GM21381 (cell line): ENCODE measurements around the gene VMAC.
"Not testable (repeated sequence)": the region's sequence is repeated elsewhere in the genome, so short reads cannot be mapped to it uniquely, and the experiment has no call there.

ENCODE experiments used
- ATAC-seq: cut with Tn5 transposase; IDR thresholded peaks from one replicate; pipeline ENCODE4 v1.9.1; 2021; ENCODE audit warnings: mild to moderate bottlenecking, moderate library complexity; ENCODE audit not compliant: unreplicated experiment

The VMAC gene

GRCh38 chr19:5883157-5883873 is 21.4 kb upstream of the VMAC start:
- not testable (repeated sequence) for ATAC-seq

GRCh38 chr19:5884065-5884811 is 20.4 kb upstream of the VMAC start:
- ATAC-seq, result not testable (repeated sequence)

- ATAC-seq, result no peak
These were observed 15.2 kb upstream of the VMAC start for GRCh38 chr19:5889288-5889971.

- ATAC-seq, result no peak
These were observed 14.6 kb upstream of the VMAC start for GRCh38 chr19:5890099-5890498.

GRCh38 chr19:5891572-5891937 is 13.1 kb upstream of the VMAC start:
- no peak for ATAC-seq

GRCh38 chr19:5891938-5892771 is 12.5 kb upstream of the VMAC start:
- no peak for ATAC-seq

- ATAC-seq, result no peak
These were observed 11.8 kb upstream of the VMAC start for GRCh38 chr19:5892772-5893275.

- no peak for ATAC-seq
These were observed 11.3 kb upstream of the VMAC start for GRCh38 chr19:5893296-5893903.

- ATAC-seq, result no peak
These were observed 10.6 kb upstream of the VMAC start for GRCh38 chr19:5893907-5894703.

GRCh38 chr19:5894704-5895349 is 9.8 kb upstream of the VMAC start:
- ATAC-seq, result no peak

GRCh38 chr19:5895409-5895808 is 9.3 kb upstream of the VMAC start:
- no peak for ATAC-seq

- no peak for ATAC-seq
These were observed 8.8 kb upstream of the VMAC start for GRCh38 chr19:5895890-5896289.

- ATAC-seq, result no peak
These were observed 8.2 kb upstream of the VMAC start for GRCh38 chr19:5896365-5897076.

- ATAC-seq, result no peak
These were observed 7.3 kb upstream of the VMAC start for GRCh38 chr19:5897189-5897969.

GRCh38 chr19:5899728-5900526 is 4.7 kb upstream of the VMAC start:
- no peak for ATAC-seq

GRCh38 chr19:5900976-5901375 is 3.7 kb upstream of the VMAC start:
- no peak for ATAC-seq

- ATAC-seq, result no peak
These were observed 1.5 kb upstream of the VMAC start for GRCh38 chr19:5903056-5903623.
